ENCODE data around the gene TMEM253. TPM values are rescaled to one million over a fixed set of nuclear protein-coding genes. Genes with fewer than 3 reads are reported as not detected.
A peak's percentile ranks its signal among the peaks of the same experiment; 100 is the strongest.

TMEM253 gene
- total RNA-seq, 1 donor from 2014 or later, result 1.1 TPM

- peak; percentile 32 for DNase-seq (ENCODE audit: low spot score, unreplicated experiment)
- peaks cover 57% of the 10 kb centered on the region for H3K4me1 Mint-ChIP-seq (ENCODE audit: low read depth)
- peak overlapping the region; percentile 93 for H3K4me3 Mint-ChIP-seq (ENCODE audit: low read depth)
- peaks cover 13% of the 10 kb centered on the region for H3K36me3 Mint-ChIP-seq (ENCODE audit: insufficient read depth)
- no peak for TF ChIP-seq CTCF (IDR thresholded peaks at IDR 0.05; ENCODE audit: unreplicated experiment)
- H3K27ac Mint-ChIP-seq, result peak overlapping the region; percentile 98
- H3K27me3 Mint-ChIP-seq, result no peaks in the 10 kb centered on the region
- H3K9me3 Mint-ChIP-seq (ENCODE audit: low read depth), result no peaks in the 10 kb centered on the region
Measured at GRCh38 chr14:21097636-21098075, 3.2 kb upstream of the TMEM253 start.

GRCh38 chr14:21098076-21098891 lies 2.6 kb upstream of the TMEM253 start, which contains the start of gene ZNF219:
ZNF219 (minus strand) TSS chr14:21098655; CDS start chr14:21093591, 5,064 bp downstream.
- peak within 1 kb of the TSS; percentile 93 for H3K4me3 Mint-ChIP-seq (ENCODE audit: low read depth)
- peaks cover 7% of the 10 kb centered on the region for H3K36me3 Mint-ChIP-seq (ENCODE audit: insufficient read depth)
- no peaks in the 10 kb centered on the region for H3K9me3 Mint-ChIP-seq (ENCODE audit: low read depth)
- H3K4me1 Mint-ChIP-seq (ENCODE audit: low read depth), result peaks cover 59% of the 10 kb centered on the region
- DNase-seq (ENCODE audit: low spot score, unreplicated experiment), result peak; percentile 56
- TF ChIP-seq CTCF (IDR thresholded peaks at IDR 0.05; ENCODE audit: unreplicated experiment), result peak; percentile 15
- H3K27ac Mint-ChIP-seq, result peak within 1 kb of the TSS; percentile 98
- no peaks in the 10 kb centered on the region for H3K27me3 Mint-ChIP-seq

GRCh38 chr14:21098892-21099595 lies 1.8 kb upstream of the TMEM253 start:
- Mint-ChIP-seq H3K4me3 (ENCODE audit: low read depth) (peak overlapping the region; percentile 75), H3K4me1 (ENCODE audit: low read depth) (peaks cover 53% of the 10 kb centered on the region), H3K9me3 (ENCODE audit: low read depth) (no peaks in the 10 kb centered on the region), H3K27ac (peak overlapping the region; percentile 63), H3K36me3 (ENCODE audit: insufficient read depth) (peaks cover 2% of the 10 kb centered on the region), H3K27me3 (no peaks in the 10 kb centered on the region)
- no peak for DNase-seq (ENCODE audit: low spot score, unreplicated experiment)
- no peak for TF ChIP-seq CTCF (IDR thresholded peaks at IDR 0.05; ENCODE audit: unreplicated experiment)

GRCh38 chr14:21099596-21099985 lies 1.3 kb upstream of the TMEM253 start:
- peak overlapping the region; percentile 63 for H3K27ac Mint-ChIP-seq
- H3K4me3 Mint-ChIP-seq (ENCODE audit: low read depth), result peak overlapping the region; percentile 75
- no peak for TF ChIP-seq CTCF (IDR thresholded peaks at IDR 0.05; ENCODE audit: unreplicated experiment)
- no peaks in the 10 kb centered on the region for H3K27me3 Mint-ChIP-seq
- no peaks in the 10 kb centered on the region for H3K9me3 Mint-ChIP-seq (ENCODE audit: low read depth)
- peaks cover 52% of the 10 kb centered on the region for H3K4me1 Mint-ChIP-seq (ENCODE audit: low read depth)
- peaks cover 1% of the 10 kb centered on the region for H3K36me3 Mint-ChIP-seq (ENCODE audit: insufficient read depth)
- DNase-seq (ENCODE audit: low spot score, unreplicated experiment), result no peak

- no peak for DNase-seq (ENCODE audit: low spot score, unreplicated experiment)
- Mint-ChIP-seq H3K4me1 (ENCODE audit: low read depth) (peaks cover 50% of the 10 kb centered on the region), H3K4me3 (ENCODE audit: low read depth) (peak overlapping the region; percentile 78), H3K27me3 (no peaks in the 10 kb centered on the region), H3K36me3 (ENCODE audit: insufficient read depth) (no peaks in the 10 kb centered on the region), H3K27ac (no peak overlapping the region), H3K9me3 (ENCODE audit: low read depth) (no peaks in the 10 kb centered on the region)
- no peak for TF ChIP-seq CTCF (IDR thresholded peaks at IDR 0.05; ENCODE audit: unreplicated experiment)
Measured at GRCh38 chr14:21101802-21102413, 1.0 kb downstream of the TMEM253 start.
